HFFc6 (cell line): Measurements from ENCODE around the gene IL3RA. TPM values are rescaled to one million over a fixed set of nuclear protein-coding genes. Genes with fewer than 3 reads are reported as not detected.

Experiments
- DNase-seq: peaks from one replicate; pipeline ENCODE4 v3.0.0-alpha.2; 2018
- H3K27ac Mint-ChIP-seq: 2 replicates; pipeline ENCODE4 v1.8.0; 2020; ENCODE audit warnings: mild to moderate bottlenecking, mixed read lengths
- H3K27me3 Mint-ChIP-seq: 2 replicates; pipeline ENCODE4 v1.8.0; 2021; ENCODE audit warnings: mild to moderate bottlenecking, moderate library complexity, mixed read lengths; ENCODE audit not compliant: insufficient read depth
- H3K36me3 Mint-ChIP-seq: 2 replicates; pipeline ENCODE4 v1.8.0; 2021; ENCODE audit warnings: low read depth, mixed read lengths
- H3K4me1 Mint-ChIP-seq: 2 replicates; pipeline ENCODE4 v1.8.0; 2020; ENCODE audit warnings: low read depth, mixed read lengths
- H3K4me3 Mint-ChIP-seq: 2 replicates; pipeline ENCODE4 v1.8.0; 2020; ENCODE audit warnings: mild to moderate bottlenecking, moderate library complexity, mixed read lengths
- H3K9me3 Mint-ChIP-seq: 2 replicates; pipeline ENCODE4 v1.8.0; 2020; ENCODE audit warnings: mild to moderate bottlenecking, mixed read lengths
- CTCF ChIP-seq: fragments of 200-600 bp; sonication (generic); IDR thresholded peaks from 2 replicates; pipeline ENCODE4 v1.5.0; 2021; ENCODE audit warnings: antibody characterized with exemption, mild to moderate bottlenecking
- total RNA-seq, 6 experiments: library from RNA; stranded (reverse); fragmentation: NEBNext Ultra II Directional; extraction: Animal tissue kit (Norgen Biotek cat#: 25700); gene quantifications; 2 replicates in 1 of 6; 3 replicates in 5 of 6; pipeline ENCODE4 v1.2.3, GENCODE V29; 2021

Gene IL3RA
- total RNA-seq, 6 experiments from 2014 or later: 0.09 to 0.13 TPM; not detected in 4

GRCh38 chrX:1384658-1385252, 48.2 kb downstream of the IL3RA start:
- H3K4me3 Mint-ChIP-seq: no peak overlapping the region
- peak overlapping the region; percentile 45; the same call in 1 of the 2 replicates for H3K27ac Mint-ChIP-seq

GRCh38 chrX:1385253-1386223, 49.0 kb downstream of the IL3RA start:
- H3K4me1 Mint-ChIP-seq: peaks cover 22% of the 10 kb centered on the region
- H3K27me3 Mint-ChIP-seq: peaks cover 22% of the 10 kb centered on the region
- H3K27ac Mint-ChIP-seq: 0 out of 2 replicates have a peak overlapping the region, but pooled peaks have one; percentile 13
- TF ChIP-seq CTCF: peak; percentile 26; the same call in 1 of the 2 replicates
- H3K4me3 Mint-ChIP-seq: no peak overlapping the region
- H3K36me3 Mint-ChIP-seq: peaks cover 45% of the 10 kb centered on the region
- DNase-seq: no peak
- H3K9me3 Mint-ChIP-seq: no peaks in the 10 kb centered on the region

More at GRCh38 chrX:1384658-1385252, 48.2 kb downstream of the IL3RA start:
- no peak for DNase-seq
- Mint-ChIP-seq H3K4me1 (peaks cover 22% of the 10 kb centered on the region), H3K36me3 (peaks cover 45% of the 10 kb centered on the region), H3K27me3 (peaks cover 22% of the 10 kb centered on the region), H3K9me3 (no peaks in the 10 kb centered on the region)
- no peak for TF ChIP-seq CTCF

GRCh38 chrX:1386338-1387127, 49.9 kb downstream of the IL3RA start:
- no peak for TF ChIP-seq CTCF
- Mint-ChIP-seq H3K4me1 (peaks cover 27% of the 10 kb centered on the region), H3K27ac (no peak overlapping the region), H3K4me3 (no peak overlapping the region), H3K9me3 (no peaks in the 10 kb centered on the region), H3K27me3 (peaks cover 18% of the 10 kb centered on the region), H3K36me3 (peaks cover 50% of the 10 kb centered on the region)
- no peak for DNase-seq

- no peak overlapping the region for H3K4me3 Mint-ChIP-seq
- H3K27me3 Mint-ChIP-seq: peaks cover 13% of the 10 kb centered on the region
- no peak for DNase-seq
- no peaks in the 10 kb centered on the region for H3K9me3 Mint-ChIP-seq
- H3K36me3 Mint-ChIP-seq: peaks cover 50% of the 10 kb centered on the region
- H3K4me1 Mint-ChIP-seq: peaks cover 27% of the 10 kb centered on the region
- H3K27ac Mint-ChIP-seq: peak overlapping the region; percentile 23; the same call in 1 of the 2 replicates
- TF ChIP-seq CTCF: no peak
Measured at GRCh38 chrX:1387141-1387776, 50.7 kb downstream of the IL3RA start.

- no peak for TF ChIP-seq CTCF
- peak overlapping the region; percentile 47; the same call in 1 of the 2 replicates for H3K4me3 Mint-ChIP-seq
- H3K4me1 Mint-ChIP-seq: peaks cover 27% of the 10 kb centered on the region
- H3K27ac Mint-ChIP-seq: 0 out of 2 replicates have a peak overlapping the region, but pooled peaks have one; percentile 18
- DNase-seq: no peak
- H3K9me3 Mint-ChIP-seq: no peaks in the 10 kb centered on the region
- H3K27me3 Mint-ChIP-seq: peaks cover 9% of the 10 kb centered on the region
- H3K36me3 Mint-ChIP-seq: peaks cover 43% of the 10 kb centered on the region
Measured at GRCh38 chrX:1388651-1389050, 52.1 kb downstream of the IL3RA start.
